SIG-M5 (cell line): ENCODE measurements around the gene GALNT17.

ENCODE experiments used
- DNase-seq: peaks from one replicate; lab custom pipeline; 2025; lab: John Stamatoyannopoulos, UW

Gene GALNT17

GRCh38 chr7:71459132-71459531 lies 327.2 kb downstream of the GALNT17 start:
- DNase-seq, result no peak

GRCh38 chr7:71461572-71461971 lies 329.6 kb downstream of the GALNT17 start:
- no peak for DNase-seq

DNA sequence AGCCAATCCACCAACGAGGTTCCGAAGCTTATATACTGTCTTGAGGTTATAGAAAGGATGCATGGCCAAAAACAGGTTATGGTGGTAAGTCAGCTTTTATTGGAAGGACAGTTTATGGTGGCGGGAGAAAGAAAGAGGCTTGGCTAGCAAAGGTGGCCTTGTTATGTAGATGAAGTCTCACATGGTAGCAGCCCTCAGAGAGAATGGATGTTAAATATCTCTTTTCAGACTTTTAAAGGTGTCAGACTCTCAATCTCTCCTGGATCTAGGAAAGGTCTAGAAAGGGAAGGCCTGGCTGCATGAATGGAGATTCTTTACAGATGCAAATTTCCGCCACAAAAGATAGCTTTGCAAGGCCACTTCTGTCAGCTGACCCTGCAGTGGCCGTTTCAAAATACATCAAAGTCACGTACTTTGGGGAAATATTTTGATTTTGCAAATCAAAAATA lies 333.8 kb downstream of the GALNT17 start:
- no peak for DNase-seq

DNA sequence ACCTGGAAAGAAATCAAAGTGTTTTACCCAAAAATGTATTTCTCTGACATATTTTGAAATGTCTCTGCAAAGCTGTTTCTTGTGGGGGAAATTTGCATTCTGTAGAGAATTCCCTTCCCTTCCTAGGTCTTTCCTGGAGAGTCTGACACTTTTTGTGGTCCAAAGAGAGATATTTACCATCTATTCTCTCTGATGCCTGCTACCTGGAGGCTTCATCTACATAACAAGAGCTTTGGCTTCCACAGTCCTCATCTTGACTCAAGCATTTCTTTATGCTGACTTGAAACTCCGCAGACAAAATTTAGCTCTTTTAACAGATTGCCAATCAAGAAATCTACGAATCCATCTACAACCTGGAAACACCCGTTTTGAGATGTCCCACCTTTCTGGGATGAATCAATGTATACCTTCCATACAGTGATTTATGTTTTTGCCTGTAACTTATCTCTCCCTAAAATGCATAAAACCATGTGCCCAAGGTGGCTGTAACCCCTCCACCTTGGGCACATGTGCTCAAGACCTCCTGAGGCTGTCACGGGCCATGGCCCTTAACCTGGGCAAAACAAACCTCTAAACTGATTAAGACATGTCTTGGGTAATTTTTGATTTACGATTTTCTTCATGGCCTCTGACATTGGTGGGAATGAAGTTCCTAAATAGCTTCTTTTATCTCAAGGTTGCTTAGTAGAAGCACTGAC lies 334.7 kb downstream of the GALNT17 start:
- DNase-seq, result no peak

GRCh38 chr7:71470326-71470725 lies 338.4 kb downstream of the GALNT17 start:
- DNase-seq, result no peak

- no peak for DNase-seq
Observed at GRCh38 chr7:71470830-71471229, 338.9 kb downstream of the GALNT17 start.

DNA sequence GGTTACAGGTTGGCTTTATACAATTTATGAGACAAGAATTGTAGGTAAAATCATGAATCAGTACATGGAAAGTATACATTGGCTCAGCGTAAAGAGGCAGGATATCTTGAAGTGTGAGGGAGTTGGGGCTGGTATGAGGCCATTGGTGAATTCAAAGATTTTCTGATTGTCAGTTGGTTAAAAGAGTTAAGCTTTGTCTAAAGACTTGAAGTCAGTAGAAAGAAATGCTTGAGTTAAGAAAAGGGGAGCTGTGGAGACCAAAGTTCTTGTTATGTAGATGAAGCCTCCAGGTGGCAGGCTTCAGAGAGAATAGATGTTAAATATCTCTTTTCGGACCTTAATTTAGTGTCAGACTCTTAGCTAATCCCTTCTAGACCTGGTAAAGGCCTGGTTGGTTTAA lies 341.0 kb downstream of the GALNT17 start:
- no peak for DNase-seq

- DNase-seq, result no peak
Observed at GRCh38 chr7:71473366-71473967, 341.5 kb downstream of the GALNT17 start.

GRCh38 chr7:71477441-71477840 lies 345.5 kb downstream of the GALNT17 start:
- DNase-seq, result no peak

GRCh38 chr7:71479231-71479630 lies 347.3 kb downstream of the GALNT17 start:
- DNase-seq, result no peak

- DNase-seq, result no peak
Observed at GRCh38 chr7:71480791-71481190, 348.8 kb downstream of the GALNT17 start.

DNA sequence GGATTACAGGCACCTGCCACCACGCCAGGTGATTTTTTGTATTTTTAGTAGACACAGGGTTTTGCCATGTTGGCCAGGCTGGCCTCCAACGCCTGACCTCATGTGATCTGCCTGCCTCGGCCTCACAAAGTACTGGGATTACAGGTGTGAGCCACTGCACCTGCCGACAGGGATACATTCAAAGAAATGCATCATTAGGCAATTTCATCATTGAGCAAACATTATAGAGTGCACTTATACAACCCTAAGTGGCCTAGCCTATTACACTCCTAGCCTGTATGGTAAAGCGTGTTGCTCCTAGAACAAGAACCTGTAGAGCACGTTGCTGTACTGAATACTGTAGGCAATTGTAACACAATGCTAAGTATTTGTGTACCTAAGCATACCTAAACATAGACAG lies 350.3 kb downstream of the GALNT17 start:
- no peak for DNase-seq

DNA sequence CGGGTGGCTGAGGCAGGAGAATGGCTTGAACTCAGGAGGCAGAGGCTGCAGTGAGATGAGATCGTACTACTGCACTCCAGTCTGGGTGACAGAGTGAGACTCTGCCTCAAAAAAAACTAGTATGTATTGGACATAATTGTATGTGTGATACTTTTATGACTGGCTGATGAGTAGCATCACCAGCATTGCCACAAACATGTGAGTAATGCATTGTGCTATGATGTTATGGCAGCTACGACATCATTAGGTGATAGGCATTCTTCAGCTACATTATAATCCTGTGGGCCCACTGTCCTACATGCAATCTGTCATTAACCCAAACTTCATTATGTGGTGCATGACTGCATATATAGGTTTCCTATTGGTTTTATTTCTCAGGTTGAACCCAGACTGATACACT lies 352.4 kb downstream of the GALNT17 start:
- no peak for DNase-seq

- DNase-seq, result no peak
Observed at GRCh38 chr7:71485586-71485985, 353.6 kb downstream of the GALNT17 start.

GRCh38 chr7:71486414-71486813 lies 354.5 kb downstream of the GALNT17 start:
- no peak for DNase-seq

GRCh38 chr7:71486856-71487628 lies 355.1 kb downstream of the GALNT17 start:
- DNase-seq, result no peak

DNA sequence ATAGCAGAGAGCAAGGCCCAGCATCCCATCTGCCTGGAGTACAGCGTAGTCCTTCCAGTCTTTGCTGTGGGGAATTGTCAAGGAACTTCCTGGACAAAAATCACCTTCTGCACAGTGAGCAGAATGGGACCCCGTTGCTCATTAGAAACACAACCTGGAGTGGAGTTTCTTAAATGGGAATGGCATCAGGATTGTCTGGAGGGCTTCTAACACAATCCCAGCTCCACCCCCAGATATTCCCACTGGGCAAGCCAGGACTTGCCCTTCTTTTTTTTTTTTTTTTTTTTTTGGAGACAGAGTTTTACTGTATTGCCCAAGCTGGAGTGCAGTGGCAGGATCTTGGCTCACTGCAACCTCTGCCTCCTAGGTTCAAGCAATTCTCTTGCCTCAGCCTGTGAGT lies 356.4 kb downstream of the GALNT17 start:
- no peak for DNase-seq

GRCh38 chr7:71491336-71491735 lies 359.4 kb downstream of the GALNT17 start:
- DNase-seq, result no peak

DNA sequence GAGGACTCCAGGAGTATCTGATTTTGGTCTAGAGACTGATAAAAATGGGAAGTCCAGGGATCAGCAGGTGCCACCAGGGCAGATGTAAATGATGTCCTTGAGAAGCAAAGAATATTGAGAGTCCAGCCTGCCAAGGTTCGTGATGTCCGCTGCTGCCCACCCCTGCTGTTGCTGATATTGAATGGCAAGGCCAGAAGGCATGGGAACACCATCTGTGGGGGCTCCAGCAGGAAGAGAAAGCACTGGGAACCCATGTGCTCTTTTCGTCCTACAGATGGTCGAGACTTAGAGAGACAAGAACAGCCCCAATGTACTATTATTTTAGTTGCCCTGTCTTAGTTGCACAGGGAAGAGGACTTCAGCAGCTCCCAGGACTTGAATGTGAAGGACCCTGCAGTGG lies 363.9 kb downstream of the GALNT17 start:
- DNase-seq, result no peak

DNA sequence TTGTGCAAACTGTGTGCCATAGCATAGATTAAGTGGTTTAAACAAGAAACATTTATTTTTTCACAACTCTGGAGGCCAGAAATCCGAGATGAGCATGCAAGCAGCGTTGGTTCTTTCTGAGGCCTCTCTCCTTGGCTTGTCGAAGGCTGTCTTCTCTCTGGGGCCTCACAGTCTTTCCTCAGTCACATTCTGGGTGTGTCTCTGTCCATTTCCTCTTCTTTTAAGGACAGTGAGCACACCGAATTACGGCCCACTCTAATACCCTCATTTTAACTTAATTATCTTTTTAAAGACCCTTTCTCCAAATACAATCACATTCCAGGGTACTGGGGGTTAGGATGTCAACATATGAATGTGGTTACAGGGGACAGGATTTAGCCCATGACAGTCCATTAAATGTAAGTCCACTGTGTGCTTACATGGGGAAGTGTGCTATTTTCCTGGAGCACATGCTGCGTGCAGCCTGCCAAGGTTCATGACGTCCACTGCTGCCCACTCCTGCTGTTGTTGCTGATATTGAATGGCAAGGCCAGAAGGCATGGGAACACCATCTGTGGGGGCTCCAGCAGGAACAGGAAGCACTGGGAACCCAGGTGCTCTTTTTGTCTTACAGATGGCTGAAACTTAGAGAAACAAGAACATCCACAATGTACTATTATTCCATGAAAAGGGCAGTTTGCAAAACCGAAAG lies 365.5 kb downstream of the GALNT17 start:
- DNase-seq, result no peak

GRCh38 chr7:71498381-71498780 lies 366.4 kb downstream of the GALNT17 start:
- DNase-seq, result no peak

GRCh38 chr7:71504697-71505441 lies 372.9 kb downstream of the GALNT17 start:
- DNase-seq, result no peak
